IMR-90 (cell line): Measurements from ENCODE around the gene UNC50.

Experiments used
- CTCF ChIP-seq: conservative IDR thresholded peaks from 2 replicates; pipeline ENCODE4 v1.5.1; 2012; ENCODE audit warnings: mild to moderate bottlenecking, low read depth, low read length, improper control_type of control experiment
- POLR2A ChIP-seq: IDR thresholded peaks from 2 replicates; pipeline ENCODE4 v1.6.1; 2012; ENCODE audit warnings: mild to moderate bottlenecking, low read depth, low read length
- SMC3 ChIP-seq: fragments of 150-350 bp; IDR thresholded peaks from 2 replicates; pipeline ENCODE4 v1.6.1; 2016; ENCODE audit warnings: low read depth, mild to moderate bottlenecking, antibody characterized with exemption, low read length, moderate library complexity
- USF2 ChIP-seq: fragments of 150-350 bp; IDR thresholded peaks from 2 replicates; pipeline ENCODE4 v1.6.1; 2017; ENCODE audit warnings: mild to moderate bottlenecking, antibody characterized with exemption, low read length, low read depth

- TF ChIP-seq USF2 = no peak
- no peak for TF ChIP-seq POLR2A
- no peak for TF ChIP-seq CTCF
- TF ChIP-seq SMC3 = no peak
Observed at GRCh38 chr2:98607741-98608115, 661 bp upstream of the UNC50 start.
